ENCODE results near the gene MKRN1.
"Not testable (repeated sequence)": the region's sequence is repeated elsewhere in the genome, so short reads cannot be mapped to it uniquely, and the experiment has no call there.

MKRN1 gene

DNA sequence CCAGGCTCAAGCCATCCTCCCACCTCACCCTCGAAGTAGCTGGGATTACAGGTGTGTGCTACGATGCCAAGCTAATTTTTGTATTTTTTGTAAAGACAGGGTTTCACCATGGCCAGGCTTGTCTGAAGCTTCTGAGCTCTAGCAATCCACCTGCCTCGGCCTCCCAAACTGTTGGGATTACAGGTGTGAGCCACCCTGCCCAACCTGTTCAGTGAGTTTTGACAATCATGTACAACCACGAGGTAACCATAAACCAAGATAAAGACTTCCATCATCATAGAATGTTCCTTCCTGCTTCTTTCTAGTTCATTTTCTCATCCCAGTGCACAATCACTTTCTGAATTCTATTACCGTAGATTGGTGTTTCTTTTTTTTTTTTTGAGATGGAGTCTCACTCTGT, 30.5 kb upstream of the MKRN1 start:
- no peaks in the 10 kb centered on the region for H3K27me3 ChIP-seq (ENCODE audit: control insufficient read depth in 1 of 2, insufficient read depth in 2 of 2, low read length in 2 of 2)
- no peak overlapping the region for H3K9ac ChIP-seq (ENCODE audit: low read depth in 1 of 2, low read length in 2 of 2)
- H3K4me3 ChIP-seq (ENCODE audit: low read depth in 1 of 2, low read length in 2 of 2) = no peak overlapping the region
- H3K36me3 ChIP-seq (ENCODE audit: control insufficient read depth in 1 of 2, insufficient read depth in 2 of 2, low read length in 2 of 2) = no peaks in the 10 kb centered on the region
- no peak overlapping the region for H3K27ac ChIP-seq (ENCODE audit: low read depth, low read length)
- peaks cover 17 to 20% of the 10 kb centered on the region in 2 donors for H3K4me1 ChIP-seq (ENCODE audit: control insufficient read depth in 1 of 2, insufficient read depth in 2 of 2, low read length in 2 of 2)
- no peaks in the 10 kb centered on the region for H3K9me3 ChIP-seq (ENCODE audit: control insufficient read depth in 1 of 2, low read length in 2 of 2)

DNA sequence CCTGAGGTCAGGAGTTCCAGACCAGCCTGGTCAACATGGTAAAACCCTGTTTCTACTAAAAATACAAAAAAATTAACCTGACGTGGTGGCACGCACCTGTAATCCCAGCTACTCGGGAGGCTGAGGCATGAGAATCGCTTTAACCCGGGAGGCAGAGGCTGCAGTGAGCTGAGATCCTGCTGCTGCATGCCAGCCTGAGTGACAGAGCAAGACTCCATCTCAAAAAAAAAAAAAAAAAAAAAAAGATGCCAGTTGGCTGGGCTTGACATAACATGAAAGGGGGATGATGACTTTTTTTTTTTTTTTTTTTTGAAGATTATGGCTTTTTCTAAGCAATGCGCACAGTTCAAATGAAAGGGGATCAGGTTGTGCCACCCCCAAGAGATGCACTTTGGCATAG, 28.3 kb upstream of the MKRN1 start:
- not testable (repeated sequence) for H3K27me3 ChIP-seq (ENCODE audit: control insufficient read depth in 1 of 2, insufficient read depth in 2 of 2, low read length in 2 of 2); H3K9me3 ChIP-seq (ENCODE audit: control insufficient read depth in 1 of 2, low read length in 2 of 2); H3K4me3 ChIP-seq (ENCODE audit: low read depth in 1 of 2, low read length in 2 of 2); H3K36me3 ChIP-seq (ENCODE audit: control insufficient read depth in 1 of 2, insufficient read depth in 2 of 2, low read length in 2 of 2); H3K27ac ChIP-seq (ENCODE audit: low read depth, low read length); H3K9ac ChIP-seq (ENCODE audit: low read depth in 1 of 2, low read length in 2 of 2)
- H3K4me1 ChIP-seq (ENCODE audit: control insufficient read depth in 1 of 2, insufficient read depth in 2 of 2, low read length in 2 of 2) = peaks cover 17 to 20% of the 10 kb centered on the region in 2 donors

GRCh38 chr7:140506788-140507464, 27.6 kb upstream of the MKRN1 start:
- H3K9me3 ChIP-seq (ENCODE audit: control insufficient read depth in 1 of 2, low read length in 2 of 2) = no peaks in the 10 kb centered on the region
- no peak overlapping the region for H3K27ac ChIP-seq (ENCODE audit: low read depth, low read length)
- H3K4me3 ChIP-seq (ENCODE audit: low read depth in 1 of 2, low read length in 2 of 2) = no peak overlapping the region
- H3K27me3 ChIP-seq (ENCODE audit: control insufficient read depth in 1 of 2, insufficient read depth in 2 of 2, low read length in 2 of 2) = no peaks in the 10 kb centered on the region
- H3K36me3 ChIP-seq (ENCODE audit: control insufficient read depth in 1 of 2, insufficient read depth in 2 of 2, low read length in 2 of 2) = no peaks in the 10 kb centered on the region
- H3K4me1 ChIP-seq (ENCODE audit: control insufficient read depth in 1 of 2, insufficient read depth in 2 of 2, low read length in 2 of 2) = peaks cover 11 to 14% of the 10 kb centered on the region in 2 donors
- peak overlapping the region in 1 of 2 donors; percentile 18 for H3K9ac ChIP-seq (ENCODE audit: low read depth in 1 of 2, low read length in 2 of 2)

DNA sequence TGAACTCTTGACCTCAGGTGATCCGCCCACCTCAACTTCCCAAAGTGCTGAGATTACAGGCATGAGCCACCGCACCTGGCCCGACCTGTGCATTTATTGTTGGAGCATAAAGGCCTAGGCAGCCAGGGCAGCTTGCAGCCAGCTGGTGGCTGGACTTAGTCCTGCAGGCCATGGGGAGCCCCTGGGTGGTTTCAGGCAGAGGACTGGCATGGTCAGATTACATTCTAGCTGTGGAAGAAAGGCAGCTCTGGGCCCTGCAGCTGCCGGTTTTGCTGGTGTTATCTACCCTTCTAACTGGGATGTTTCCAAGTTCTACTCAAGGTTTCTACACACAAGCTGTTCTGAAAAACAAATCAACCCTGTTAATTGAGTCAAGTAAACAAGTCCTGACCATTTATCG, 22.7 kb upstream of the MKRN1 start:
- Histone ChIP-seq H3K36me3 (ENCODE audit: control insufficient read depth in 1 of 2, insufficient read depth in 2 of 2, low read length in 2 of 2) (no peaks in the 10 kb centered on the region), H3K27ac (ENCODE audit: low read depth, low read length) (no peak overlapping the region), H3K27me3 (ENCODE audit: control insufficient read depth in 1 of 2, insufficient read depth in 2 of 2, low read length in 2 of 2) (no peaks in the 10 kb centered on the region), H3K4me3 (ENCODE audit: low read depth in 1 of 2, low read length in 2 of 2) (no peak overlapping the region), H3K9me3 (ENCODE audit: control insufficient read depth in 1 of 2, low read length in 2 of 2) (no peaks in the 10 kb centered on the region), H3K9ac (ENCODE audit: low read depth in 1 of 2, low read length in 2 of 2) (no peak overlapping the region), H3K4me1 (ENCODE audit: control insufficient read depth in 1 of 2, insufficient read depth in 2 of 2, low read length in 2 of 2) (peaks cover 3 to 4% of the 10 kb centered on the region in 2 donors)

GRCh38 chr7:140497807-140498206, 18.5 kb upstream of the MKRN1 start:
- not testable (repeated sequence) for H3K4me1 ChIP-seq (ENCODE audit: control insufficient read depth in 1 of 2, insufficient read depth in 2 of 2, low read length in 2 of 2); H3K9ac ChIP-seq (ENCODE audit: low read depth in 1 of 2, low read length in 2 of 2); H3K36me3 ChIP-seq (ENCODE audit: control insufficient read depth in 1 of 2, insufficient read depth in 2 of 2, low read length in 2 of 2); H3K9me3 ChIP-seq (ENCODE audit: control insufficient read depth in 1 of 2, low read length in 2 of 2); H3K27me3 ChIP-seq (ENCODE audit: control insufficient read depth in 1 of 2, insufficient read depth in 2 of 2, low read length in 2 of 2); H3K4me3 ChIP-seq (ENCODE audit: low read depth in 1 of 2, low read length in 2 of 2); H3K27ac ChIP-seq (ENCODE audit: low read depth, low read length)

- no peak overlapping the region for H3K9ac ChIP-seq (ENCODE audit: low read depth in 1 of 2, low read length in 2 of 2)
- H3K27me3 ChIP-seq (ENCODE audit: control insufficient read depth in 1 of 2, insufficient read depth in 2 of 2, low read length in 2 of 2) = no peaks in the 10 kb centered on the region
- no peak overlapping the region for H3K4me3 ChIP-seq (ENCODE audit: low read depth in 1 of 2, low read length in 2 of 2)
- no peak overlapping the region for H3K27ac ChIP-seq (ENCODE audit: low read depth, low read length)
- H3K9me3 ChIP-seq (ENCODE audit: control insufficient read depth in 1 of 2, low read length in 2 of 2) = no peaks in the 10 kb centered on the region
- H3K4me1 ChIP-seq (ENCODE audit: control insufficient read depth in 1 of 2, insufficient read depth in 2 of 2, low read length in 2 of 2) = peaks cover 0 to 3% of the 10 kb centered on the region in 2 donors
- H3K36me3 ChIP-seq (ENCODE audit: control insufficient read depth in 1 of 2, insufficient read depth in 2 of 2, low read length in 2 of 2) = no peaks in the 10 kb centered on the region
Measured at GRCh38 chr7:140497241-140497769, 18.0 kb upstream of the MKRN1 start.

DNA sequence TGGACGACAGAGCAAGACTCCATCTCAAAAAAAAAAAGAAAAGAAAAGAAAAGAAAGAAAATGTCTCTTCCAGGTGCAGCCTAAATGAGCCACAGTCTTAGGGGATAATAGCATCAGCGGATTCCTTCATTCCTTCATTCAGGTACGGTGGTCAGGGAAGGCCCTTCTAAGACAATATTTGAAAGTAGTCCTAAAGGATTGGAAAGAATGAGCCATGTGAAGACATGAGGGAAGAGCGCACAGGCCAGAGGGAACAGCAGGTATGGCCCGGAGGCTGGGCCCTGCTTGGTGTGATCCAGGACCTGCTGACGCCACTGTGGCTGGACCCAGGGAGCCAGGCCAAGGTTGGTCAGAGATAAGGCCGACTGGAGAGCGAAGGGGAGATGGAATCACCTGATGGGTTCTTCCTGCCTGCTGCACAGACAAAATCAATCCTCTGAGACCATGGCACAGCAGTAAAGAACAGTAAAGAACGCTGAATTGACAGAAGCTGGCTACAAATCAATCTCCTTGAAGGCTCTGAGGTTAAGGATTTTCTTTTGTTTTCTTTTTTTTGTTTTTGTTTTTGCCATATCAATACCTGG, 16.3 kb upstream of the MKRN1 start:
- no peak overlapping the region for H3K4me3 ChIP-seq (ENCODE audit: low read depth in 1 of 2, low read length in 2 of 2)
- H3K9me3 ChIP-seq (ENCODE audit: control insufficient read depth in 1 of 2, low read length in 2 of 2) = no peaks in the 10 kb centered on the region
- no peak overlapping the region for H3K27ac ChIP-seq (ENCODE audit: low read depth, low read length)
- no peak overlapping the region for H3K9ac ChIP-seq (ENCODE audit: low read depth in 1 of 2, low read length in 2 of 2)
- H3K27me3 ChIP-seq (ENCODE audit: control insufficient read depth in 1 of 2, insufficient read depth in 2 of 2, low read length in 2 of 2) = no peaks in the 10 kb centered on the region
- H3K4me1 ChIP-seq (ENCODE audit: control insufficient read depth in 1 of 2, insufficient read depth in 2 of 2, low read length in 2 of 2) = peaks cover 0 to 3% of the 10 kb centered on the region in 2 donors
- no peaks in the 10 kb centered on the region for H3K36me3 ChIP-seq (ENCODE audit: control insufficient read depth in 1 of 2, insufficient read depth in 2 of 2, low read length in 2 of 2)

DNA sequence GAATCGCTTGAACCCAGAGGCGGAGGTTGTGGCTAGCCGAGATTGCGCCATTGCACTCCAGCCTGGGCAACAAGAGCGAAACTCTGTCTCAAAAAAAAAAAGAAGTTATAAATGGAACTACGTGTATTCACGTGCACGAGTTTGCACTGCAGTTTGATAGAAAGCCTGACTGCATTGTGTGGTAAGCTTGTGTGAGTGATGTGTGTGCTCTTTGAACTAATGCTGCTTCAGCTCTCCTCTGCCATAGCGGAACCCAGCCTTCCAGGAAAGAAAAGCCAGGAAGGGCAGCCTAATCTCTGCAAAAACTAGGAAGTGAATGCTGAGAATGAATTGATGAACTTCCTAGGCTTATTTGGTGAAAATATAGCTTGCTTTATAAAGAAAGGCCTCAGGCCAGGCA, 15.6 kb upstream of the MKRN1 start:
- Histone ChIP-seq H3K9me3 (ENCODE audit: control insufficient read depth in 1 of 2, low read length in 2 of 2) (no peaks in the 10 kb centered on the region), H3K4me3 (ENCODE audit: low read depth in 1 of 2, low read length in 2 of 2) (no peak overlapping the region), H3K27ac (ENCODE audit: low read depth, low read length) (no peak overlapping the region), H3K4me1 (ENCODE audit: control insufficient read depth in 1 of 2, insufficient read depth in 2 of 2, low read length in 2 of 2) (peaks cover 0 to 3% of the 10 kb centered on the region in 2 donors), H3K36me3 (ENCODE audit: control insufficient read depth in 1 of 2, insufficient read depth in 2 of 2, low read length in 2 of 2) (no peaks in the 10 kb centered on the region), H3K9ac (ENCODE audit: low read depth in 1 of 2, low read length in 2 of 2) (no peak overlapping the region), H3K27me3 (ENCODE audit: control insufficient read depth in 1 of 2, insufficient read depth in 2 of 2, low read length in 2 of 2) (no peaks in the 10 kb centered on the region)

DNA sequence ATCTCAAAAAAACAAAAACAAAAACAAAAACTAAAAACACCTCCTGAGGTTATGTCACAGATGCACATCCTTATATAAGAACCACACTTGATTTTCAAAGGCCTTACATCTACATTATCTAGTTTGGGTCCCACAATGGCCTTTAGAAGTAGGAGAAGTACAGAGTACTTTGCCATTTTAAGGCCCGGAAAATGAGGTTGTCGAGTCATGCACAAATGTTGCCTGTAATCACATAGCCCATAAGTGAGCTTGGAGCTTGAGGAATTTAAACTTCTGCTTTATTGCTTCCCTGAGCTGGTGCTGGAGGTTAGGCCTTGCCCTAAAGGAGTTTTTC, 9.7 kb upstream of the MKRN1 start:
- Histone ChIP-seq H3K36me3 (ENCODE audit: control insufficient read depth in 1 of 2, insufficient read depth in 2 of 2, low read length in 2 of 2) (no peaks in the 10 kb centered on the region), H3K4me3 (ENCODE audit: low read depth in 1 of 2, low read length in 2 of 2) (no peak overlapping the region), H3K9me3 (ENCODE audit: control insufficient read depth in 1 of 2, low read length in 2 of 2) (no peaks in the 10 kb centered on the region), H3K27me3 (ENCODE audit: control insufficient read depth in 1 of 2, insufficient read depth in 2 of 2, low read length in 2 of 2) (no peaks in the 10 kb centered on the region), H3K27ac (ENCODE audit: low read depth, low read length) (no peak overlapping the region), H3K4me1 (ENCODE audit: control insufficient read depth in 1 of 2, insufficient read depth in 2 of 2, low read length in 2 of 2) (peaks cover 12 to 13% of the 10 kb centered on the region in 2 donors), H3K9ac (ENCODE audit: low read depth in 1 of 2, low read length in 2 of 2) (no peak overlapping the region)

GRCh38 chr7:140485500-140486265, 6.4 kb upstream of the MKRN1 start:
- no peaks in the 10 kb centered on the region for H3K36me3 ChIP-seq (ENCODE audit: control insufficient read depth in 1 of 2, insufficient read depth in 2 of 2, low read length in 2 of 2)
- H3K9me3 ChIP-seq (ENCODE audit: control insufficient read depth in 1 of 2, low read length in 2 of 2) = no peaks in the 10 kb centered on the region
- H3K27ac ChIP-seq (ENCODE audit: low read depth, low read length) = no peak overlapping the region
- H3K4me3 ChIP-seq (ENCODE audit: low read depth in 1 of 2, low read length in 2 of 2) = peak overlapping the region in 1 of 2 donors; percentile 5
- peaks cover 12 to 13% of the 10 kb centered on the region in 2 donors for H3K4me1 ChIP-seq (ENCODE audit: control insufficient read depth in 1 of 2, insufficient read depth in 2 of 2, low read length in 2 of 2)
- no peak overlapping the region for H3K9ac ChIP-seq (ENCODE audit: low read depth in 1 of 2, low read length in 2 of 2)
- H3K27me3 ChIP-seq (ENCODE audit: control insufficient read depth in 1 of 2, insufficient read depth in 2 of 2, low read length in 2 of 2) = no peaks in the 10 kb centered on the region
